ENCODE measurements around the gene CLBA1. TPM values are rescaled to one million over a fixed set of nuclear protein-coding genes. Genes with fewer than 3 reads are reported as not detected.

Gene CLBA1
- total RNA-seq, 4 donors from 2014 or later = 2.4 to 8.8 (median 5.8) TPM

GRCh38 chr14:105043641-105044040 lies 58.1 kb downstream of the CLBA1 start:
- Histone ChIP-seq H3K4me3 (no peak overlapping the region), H3K4me1 (peaks cover 0 to 16% (median 0%) of the 10 kb centered on the region in 3 donors), H3K9me3 (no peaks in the 10 kb centered on the region), H3K27me3 (no peaks in the 10 kb centered on the region), H3K27ac (no peak overlapping the region), H3K36me3 (no peaks in the 10 kb centered on the region)
- no peak for ATAC-seq
- 53 to 100% methylated on average over 1 to 3 of the region's 7 CpGs for WGBS, 2 donors (ENCODE audit: low coverage in 1 of 2)
- TF ChIP-seq POLR2A (IDR thresholded peaks at IDR 0.05) (no peak), CTCF (IDR thresholded peaks at IDR 0.05) (no peak), EP300 (IDR thresholded peaks at IDR 0.05) (no peak), POLR2AphosphoS5 (IDR thresholded peaks at IDR 0.05) (no peak)

Other genes starting within 250 kb of the CLBA1 start
- gene SIVA1, start 232.6 kb upstream of the CLBA1 start, total RNA-seq = 100 to 1,000 TPM; 188 to 513 (median 363) TPM
- 100 to 1,000 TPM; 134 to 283 (median 143) TPM for gene AKT1, start 190.0 kb upstream of the CLBA1 start, total RNA-seq
- 1 to 10 TPM; 2.0 to 4.8 (median 3.2) TPM for gene ZBTB42, start 184.7 kb upstream of the CLBA1 start, total RNA-seq
- 10 to 100 TPM; 18.7 to 64.7 (median 25.5) TPM for gene CEP170B, start 120.5 kb upstream of the CLBA1 start, total RNA-seq
- gene PLD4, start 60.9 kb upstream of the CLBA1 start, total RNA-seq = under 1 TPM in 3 of 4 donors, not detected in 1; under 0.01 to 0.42 (median 0.31) TPM
- 100 to 1,000 TPM; 105 to 529 (median 239) TPM for gene AHNAK2, start 7.4 kb upstream of the CLBA1 start, total RNA-seq
- 1 to 10 TPM; 5.8 to 7.8 (median 6.2) TPM for gene CDCA4, start 35.3 kb downstream of the CLBA1 start, total RNA-seq
- gene GPR132, start 79.6 kb downstream of the CLBA1 start, total RNA-seq = 1 to 10 TPM; 1.0 to 3.2 (median 2.1) TPM
- gene JAG2, start 183.0 kb downstream of the CLBA1 start, total RNA-seq = 10 to 100 TPM in 3 of 4 donors, 1 to 10 TPM in 1; 3.7 to 18.8 (median 14.5) TPM
- 1 to 10 TPM; 3.4 to 8.4 (median 4.6) TPM for gene NUDT14, start 195.5 kb downstream of the CLBA1 start, total RNA-seq

All from gastroesophageal sphincter (tissue), 4 donors.